ENCODE results near the gene TSPEAR.

The TSPEAR gene

DNA sequence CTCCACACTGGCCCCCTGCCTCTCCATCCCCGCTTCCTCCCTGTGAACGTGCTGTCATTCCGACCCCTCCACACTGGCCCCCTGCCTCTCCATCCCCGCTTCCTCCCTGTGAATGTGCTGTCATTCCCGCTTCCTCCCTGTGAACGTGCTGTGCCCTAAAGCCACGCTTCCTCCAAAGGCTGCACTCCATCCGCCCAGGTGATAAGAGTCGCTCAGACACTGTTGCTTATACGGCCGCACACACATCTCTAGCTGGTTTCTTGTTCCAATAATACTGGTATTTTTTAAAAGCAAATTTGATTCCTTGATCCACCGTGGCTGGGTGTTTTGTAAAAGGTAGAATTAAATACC is 39.3 kb upstream of the TSPEAR start:
- TF ChIP-seq, protein P1, sequence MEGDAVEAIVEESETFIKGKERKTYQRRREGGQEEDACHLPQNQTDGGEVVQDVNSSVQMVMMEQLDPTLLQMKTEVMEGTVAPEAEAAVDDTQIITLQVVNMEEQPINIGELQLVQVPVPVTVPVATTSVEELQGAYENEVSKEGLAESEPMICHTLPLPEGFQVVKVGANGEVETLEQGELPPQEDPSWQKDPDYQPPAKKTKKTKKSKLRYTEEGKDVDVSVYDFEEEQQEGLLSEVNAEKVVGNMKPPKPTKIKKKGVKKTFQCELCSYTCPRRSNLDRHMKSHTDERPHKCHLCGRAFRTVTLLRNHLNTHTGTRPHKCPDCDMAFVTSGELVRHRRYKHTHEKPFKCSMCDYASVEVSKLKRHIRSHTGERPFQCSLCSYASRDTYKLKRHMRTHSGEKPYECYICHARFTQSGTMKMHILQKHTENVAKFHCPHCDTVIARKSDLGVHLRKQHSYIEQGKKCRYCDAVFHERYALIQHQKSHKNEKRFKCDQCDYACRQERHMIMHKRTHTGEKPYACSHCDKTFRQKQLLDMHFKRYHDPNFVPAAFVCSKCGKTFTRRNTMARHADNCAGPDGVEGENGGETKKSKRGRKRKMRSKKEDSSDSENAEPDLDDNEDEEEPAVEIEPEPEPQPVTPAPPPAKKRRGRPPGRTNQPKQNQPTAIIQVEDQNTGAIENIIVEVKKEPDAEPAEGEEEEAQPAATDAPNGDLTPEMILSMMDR (IDR thresholded peaks at IDR 0.05; ENCODE audit: borderline replicate concordance, control extremely low read depth, extremely low read depth, insufficient read depth, missing control alignments), result no peak
- DNase-seq (ENCODE audit: low spot score), result no peak
- in situ Hi-C loops (cut with MboI; ENCODE audit: low sequenced_read_pairs, unreplicated experiment), result no loop called here

DNA sequence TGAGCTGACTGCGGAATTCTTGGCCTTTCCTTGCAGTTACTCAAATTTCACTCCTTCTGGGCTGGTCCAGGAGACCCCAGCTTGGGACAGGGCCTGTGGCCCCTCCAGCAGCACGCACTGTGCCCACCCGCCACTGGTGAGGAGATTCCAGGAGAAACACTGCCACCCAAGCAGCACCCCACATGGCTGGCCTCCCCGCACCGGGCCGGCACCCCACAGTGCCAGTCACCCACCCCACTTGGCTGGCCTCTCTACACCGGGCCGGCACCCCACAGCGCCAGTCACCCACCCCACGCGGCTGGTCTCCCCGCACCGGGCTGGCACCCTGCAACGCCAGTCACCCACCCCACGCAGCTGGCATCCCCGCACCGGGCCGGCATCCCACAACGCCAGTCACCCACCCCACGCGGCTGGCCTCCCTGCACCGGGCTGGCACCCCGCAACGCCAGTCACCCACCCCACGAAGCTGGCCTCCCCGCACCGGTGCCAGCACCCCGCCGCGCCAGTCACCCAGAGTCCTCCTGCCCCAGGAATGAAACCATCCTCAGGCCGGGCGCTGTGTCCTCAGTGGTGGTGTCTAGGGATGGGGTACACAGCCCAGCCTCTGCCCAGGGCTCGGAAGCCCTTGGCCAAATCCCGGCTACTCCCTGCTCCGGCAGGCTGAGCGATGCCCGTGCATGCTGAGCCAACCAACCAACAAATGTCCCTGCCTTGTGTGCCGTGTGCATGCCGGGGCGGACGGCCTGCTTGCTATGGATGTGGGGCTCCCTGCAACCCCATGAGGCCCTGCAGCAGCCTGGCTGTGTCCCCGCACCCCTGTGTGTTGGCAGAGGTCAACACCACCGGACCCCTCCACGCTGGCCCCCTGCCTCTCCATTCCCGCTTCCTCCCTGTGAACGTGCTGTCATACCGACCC is 38.6 kb upstream of the TSPEAR start:
- no peak for DNase-seq (ENCODE audit: low spot score)
- in situ Hi-C loops (cut with MboI; ENCODE audit: low sequenced_read_pairs, unreplicated experiment), result no loop called here
- TF ChIP-seq, protein P1 (IDR thresholded peaks at IDR 0.05; ENCODE audit: borderline replicate concordance, control extremely low read depth, extremely low read depth, insufficient read depth, missing control alignments), result no peak

DNA sequence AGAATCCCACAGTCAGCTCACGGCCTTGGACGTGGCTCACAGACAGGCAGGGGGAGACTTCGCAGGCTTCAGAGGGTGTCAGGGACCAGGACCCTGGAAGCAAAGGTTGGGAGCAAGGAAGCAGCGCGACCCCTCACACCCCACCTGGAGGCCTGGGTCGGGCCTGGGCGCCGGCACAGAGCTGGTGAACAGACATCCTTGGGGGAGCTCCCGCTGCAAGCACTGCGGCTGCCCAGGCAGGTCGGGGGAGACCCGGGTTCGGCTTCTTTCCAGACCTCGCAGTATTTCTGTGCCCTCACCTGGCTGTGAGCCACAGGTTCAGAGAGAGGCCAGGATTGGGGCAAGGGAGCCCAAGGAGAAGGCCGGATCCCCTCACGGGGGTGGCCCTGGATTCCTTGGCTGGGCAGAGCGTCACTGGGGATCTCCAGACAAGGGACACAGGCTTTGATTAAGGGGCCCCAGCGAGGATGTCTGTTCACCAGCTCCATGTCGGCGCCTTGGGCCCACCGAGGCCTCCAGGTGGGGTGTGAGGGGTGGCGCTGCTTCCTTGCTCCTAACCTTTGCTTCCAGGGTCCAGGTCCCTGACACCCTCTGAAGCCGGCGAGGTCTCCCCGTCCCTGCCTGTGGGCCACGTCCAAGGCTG is 37.9 kb upstream of the TSPEAR start:
- in situ Hi-C loops (cut with MboI; ENCODE audit: low sequenced_read_pairs, unreplicated experiment), result no loop called here
- TF ChIP-seq, protein P1 (IDR thresholded peaks at IDR 0.05; ENCODE audit: borderline replicate concordance, control extremely low read depth, extremely low read depth, insufficient read depth, missing control alignments), result no peak
- no peak for DNase-seq (ENCODE audit: low spot score)

DNA sequence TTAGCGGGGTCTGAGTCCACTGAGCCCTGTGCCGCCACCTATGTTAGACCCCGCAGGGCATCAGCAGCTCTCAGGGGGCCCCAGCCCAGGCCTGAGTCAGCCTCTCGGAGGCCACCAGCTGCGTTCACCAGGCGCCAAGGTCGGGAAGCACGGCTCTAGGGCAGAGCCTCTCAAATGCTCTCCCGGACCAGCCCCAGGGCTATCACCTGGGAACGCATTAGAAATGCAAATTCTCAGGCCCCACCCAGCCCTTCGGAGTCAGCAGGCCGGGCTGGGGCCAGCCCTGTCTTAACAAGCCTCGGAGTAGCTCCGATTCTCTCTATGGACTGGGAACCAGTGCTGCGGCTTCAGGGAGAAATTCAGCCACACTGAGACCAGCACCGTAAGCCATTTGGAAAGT is 37.2 kb upstream of the TSPEAR start:
- in situ Hi-C loops (cut with MboI; ENCODE audit: low sequenced_read_pairs, unreplicated experiment), result no loop called here
- TF ChIP-seq, protein P1 (IDR thresholded peaks at IDR 0.05; ENCODE audit: borderline replicate concordance, control extremely low read depth, extremely low read depth, insufficient read depth, missing control alignments), result no peak
- no peak for DNase-seq (ENCODE audit: low spot score)

DNA sequence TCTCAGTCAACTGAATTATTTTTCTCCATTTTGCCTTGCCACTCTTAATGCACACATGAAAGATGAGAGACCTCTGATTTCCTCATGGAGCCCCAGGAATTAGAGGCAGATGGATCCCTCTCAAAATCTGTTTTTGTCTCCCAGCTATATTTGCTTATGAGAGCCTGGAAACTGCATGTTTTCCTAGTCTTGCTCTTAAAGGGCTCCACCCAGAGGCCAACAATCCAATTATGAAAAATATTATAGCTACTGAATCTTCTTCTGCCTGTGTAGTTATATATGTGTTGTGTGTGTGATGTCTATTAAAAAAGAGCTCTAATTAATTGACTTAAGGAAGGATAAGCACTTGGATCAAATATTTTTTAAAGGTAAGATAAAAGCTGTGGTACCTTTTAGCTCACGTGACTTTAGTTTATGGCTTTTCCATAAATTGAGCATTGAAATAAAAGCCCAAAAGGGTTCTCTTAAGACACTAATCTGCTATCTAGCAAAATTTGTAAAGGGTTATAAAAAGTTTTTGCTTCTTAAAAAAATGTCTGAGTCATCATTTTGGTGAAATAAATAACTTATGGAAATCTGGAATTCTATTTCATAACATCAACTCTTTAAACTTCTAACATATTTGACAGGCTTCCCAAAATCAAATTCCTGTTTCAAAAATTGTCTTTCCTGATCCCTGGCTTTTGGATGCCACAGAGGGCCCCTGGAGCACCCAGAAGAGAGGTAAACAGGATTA is 31.2 kb upstream of the TSPEAR start:
- DNase-seq (ENCODE audit: low spot score), result no peak
- in situ Hi-C loops (cut with MboI; ENCODE audit: low sequenced_read_pairs, unreplicated experiment), result no loop called here
- TF ChIP-seq, protein P1 (IDR thresholded peaks at IDR 0.05; ENCODE audit: borderline replicate concordance, control extremely low read depth, extremely low read depth, insufficient read depth, missing control alignments), result no peak

DNA sequence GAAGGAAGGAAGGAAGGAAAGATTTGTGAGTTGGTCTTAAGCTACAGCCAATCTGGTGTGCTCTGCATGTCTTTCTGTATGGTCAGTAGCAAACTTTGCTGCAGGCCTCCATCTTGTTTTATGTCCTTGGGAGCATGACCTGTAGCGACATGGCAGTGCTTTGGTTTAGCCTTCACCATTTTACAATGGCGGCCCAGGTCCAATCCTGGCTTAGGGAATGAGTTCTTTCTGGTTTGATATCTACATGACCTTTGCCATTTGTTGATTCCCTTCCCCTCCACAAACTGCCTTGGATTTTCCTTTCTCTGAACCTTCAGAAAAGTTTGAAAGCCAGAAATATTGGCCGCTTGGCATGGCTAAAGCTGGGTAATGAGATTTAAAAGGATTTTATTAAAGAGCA is 30.5 kb upstream of the TSPEAR start:
- in situ Hi-C loops (cut with MboI; ENCODE audit: low sequenced_read_pairs, unreplicated experiment), result no loop called here
- TF ChIP-seq, protein P1 (IDR thresholded peaks at IDR 0.05; ENCODE audit: borderline replicate concordance, control extremely low read depth, extremely low read depth, insufficient read depth, missing control alignments), result no peak
- no peak for DNase-seq (ENCODE audit: low spot score)

All from GM13976 (cell line).